PC-3 (cell line): Measurements from ENCODE around the gene NECAP2.

Experiments
- CTCF ChIP-seq: fragments of 300-600 bp; sonication (generic); conservative IDR thresholded peaks from 2 replicates; pipeline ENCODE4 v1.5.1; 2017; ENCODE audit warnings: antibody characterized with exemption, low read depth, mild to moderate bottlenecking, low read length
- EZH2 ChIP-seq: fragments of 300-600 bp; sonication (generic); IDR thresholded peaks from one replicate; pipeline ENCODE4 v1.6.1; 2017; ENCODE audit warnings: antibody characterized with exemption, mild to moderate bottlenecking, low read length; ENCODE audit not compliant: unreplicated experiment

- TF ChIP-seq EZH2, result no peak
- no peak for TF ChIP-seq CTCF
Measured at GRCh38 chr1:16434501-16434900, 6.0 kb upstream of the NECAP2 start.
